Eye (tissue), 1 donor: ENCODE data around the gene FMN1.

Source experiments
- DNase-seq: peaks from one replicate; pipeline ENCODE4 v3.0.0-alpha.2; 2015

Gene FMN1

DNA sequence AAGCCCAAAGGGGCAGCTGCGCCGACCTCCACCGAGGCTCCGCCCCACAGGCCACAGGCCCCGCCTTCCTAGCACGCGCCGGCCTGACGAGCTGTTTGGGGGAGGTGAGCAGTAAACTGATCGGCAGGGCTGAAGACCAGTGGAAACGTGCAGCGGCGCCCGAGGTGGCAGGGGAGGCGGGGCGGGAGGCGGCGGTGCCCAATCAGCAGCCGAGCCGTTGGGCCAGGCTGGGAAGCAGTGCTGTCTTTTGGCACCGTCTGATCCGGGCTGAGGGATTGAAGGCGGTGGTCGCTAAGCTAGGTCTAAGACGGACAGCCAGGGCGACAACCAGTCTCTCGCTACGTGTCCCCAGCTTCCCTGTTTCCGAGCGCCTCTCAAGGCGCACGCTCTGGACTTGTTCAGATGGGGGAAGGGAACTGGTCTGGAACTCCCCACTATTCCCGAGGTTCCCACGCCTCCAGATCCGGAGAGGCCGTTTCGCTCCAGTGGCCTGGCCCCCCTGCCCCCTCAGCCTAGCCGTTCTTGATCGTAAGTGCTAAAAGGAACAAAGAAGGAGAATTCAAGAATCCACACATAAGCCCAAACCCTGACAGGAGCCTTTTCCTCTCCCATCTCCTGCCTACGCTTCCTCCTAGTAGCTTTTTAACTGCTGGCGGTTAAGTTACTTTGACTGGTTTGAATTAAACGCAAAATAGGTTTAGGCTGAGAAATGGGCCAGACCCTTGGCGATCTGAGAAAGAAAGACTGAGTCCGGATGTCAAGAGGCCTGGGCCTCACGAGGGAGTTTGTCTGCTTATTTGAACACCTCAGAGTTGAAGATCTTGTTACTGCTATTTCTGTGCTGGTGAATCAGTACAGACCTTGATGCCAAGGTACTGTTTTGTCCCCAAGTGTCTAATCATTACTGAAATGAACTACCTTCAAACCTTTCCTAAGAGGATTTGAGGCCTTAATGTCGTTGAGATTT is at the start of gene FMN1:
TSS of gene FMN1 (minus strand) at position 11 of the 967 bp plus-strand sequence. CDS start 39,800 bp downstream, outside the sequence.
- peak; percentile 97 for DNase-seq

- no peak for DNase-seq
Measured at GRCh38 chr15:33243869-33244268, 49.4 kb upstream of the FMN1 start.

DNA sequence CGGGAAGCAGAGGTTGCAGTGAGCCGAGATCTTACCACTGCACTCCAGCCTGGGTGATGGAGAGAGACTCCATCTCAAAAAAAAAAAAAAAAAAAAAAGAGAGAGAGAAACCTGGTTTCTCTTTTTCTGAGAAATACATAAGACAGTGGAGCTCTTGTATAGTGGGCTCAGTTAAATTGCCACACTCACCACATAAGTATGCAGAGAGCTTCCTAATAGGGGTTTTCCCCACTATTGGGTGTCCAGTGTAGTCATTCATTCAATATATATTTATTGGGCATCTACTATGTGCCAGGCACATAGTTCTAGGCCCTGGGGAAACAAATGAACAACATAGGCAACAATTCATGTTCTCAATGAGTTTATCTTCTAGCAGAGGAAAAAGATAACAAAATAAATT is 48.9 kb upstream of the FMN1 start:
- DNase-seq, result no peak

DNA sequence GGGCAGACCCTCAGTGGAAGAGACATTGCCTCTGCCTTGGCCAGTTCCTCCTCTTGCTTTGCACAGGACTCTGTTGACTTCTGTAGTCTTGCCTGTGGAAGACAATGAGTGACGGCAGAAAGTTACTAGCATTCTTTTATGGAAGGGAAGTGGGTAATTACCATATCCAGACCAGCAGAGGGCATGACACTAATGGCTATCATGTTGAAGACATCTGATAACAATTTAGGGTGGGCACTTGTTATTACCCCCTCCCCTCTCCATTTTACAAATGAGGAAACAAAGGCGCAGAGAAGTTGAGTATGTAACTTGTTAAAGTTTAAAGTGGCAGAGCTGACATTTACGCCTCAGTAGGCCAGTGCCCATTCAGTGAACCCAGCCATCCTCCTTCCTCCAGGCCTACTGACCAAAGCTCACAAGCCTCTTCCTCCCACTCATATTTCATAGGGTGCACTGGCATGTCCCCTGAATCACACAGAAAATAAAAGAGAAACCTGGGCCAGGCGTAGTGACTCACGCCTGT is 48.2 kb upstream of the FMN1 start:
- DNase-seq, result peak; percentile 35

GRCh38 chr15:33242165-33242564 is 47.7 kb upstream of the FMN1 start:
- peak; percentile 39 for DNase-seq

GRCh38 chr15:33236841-33237509 is 42.5 kb upstream of the FMN1 start:
- DNase-seq, result no peak

GRCh38 chr15:33234020-33234461 is 39.5 kb upstream of the FMN1 start:
- peak; percentile 76 for DNase-seq

GRCh38 chr15:33226559-33227181 is 32.2 kb upstream of the FMN1 start:
- peak; percentile 35 for DNase-seq

GRCh38 chr15:33218071-33218491 is 23.6 kb upstream of the FMN1 start:
- no peak for DNase-seq

- DNase-seq, result peak; percentile 23
Measured at GRCh38 chr15:33215941-33216872, 21.7 kb upstream of the FMN1 start.

GRCh38 chr15:33211176-33211808 is 16.8 kb upstream of the FMN1 start:
- DNase-seq, result peak; percentile 57

DNA sequence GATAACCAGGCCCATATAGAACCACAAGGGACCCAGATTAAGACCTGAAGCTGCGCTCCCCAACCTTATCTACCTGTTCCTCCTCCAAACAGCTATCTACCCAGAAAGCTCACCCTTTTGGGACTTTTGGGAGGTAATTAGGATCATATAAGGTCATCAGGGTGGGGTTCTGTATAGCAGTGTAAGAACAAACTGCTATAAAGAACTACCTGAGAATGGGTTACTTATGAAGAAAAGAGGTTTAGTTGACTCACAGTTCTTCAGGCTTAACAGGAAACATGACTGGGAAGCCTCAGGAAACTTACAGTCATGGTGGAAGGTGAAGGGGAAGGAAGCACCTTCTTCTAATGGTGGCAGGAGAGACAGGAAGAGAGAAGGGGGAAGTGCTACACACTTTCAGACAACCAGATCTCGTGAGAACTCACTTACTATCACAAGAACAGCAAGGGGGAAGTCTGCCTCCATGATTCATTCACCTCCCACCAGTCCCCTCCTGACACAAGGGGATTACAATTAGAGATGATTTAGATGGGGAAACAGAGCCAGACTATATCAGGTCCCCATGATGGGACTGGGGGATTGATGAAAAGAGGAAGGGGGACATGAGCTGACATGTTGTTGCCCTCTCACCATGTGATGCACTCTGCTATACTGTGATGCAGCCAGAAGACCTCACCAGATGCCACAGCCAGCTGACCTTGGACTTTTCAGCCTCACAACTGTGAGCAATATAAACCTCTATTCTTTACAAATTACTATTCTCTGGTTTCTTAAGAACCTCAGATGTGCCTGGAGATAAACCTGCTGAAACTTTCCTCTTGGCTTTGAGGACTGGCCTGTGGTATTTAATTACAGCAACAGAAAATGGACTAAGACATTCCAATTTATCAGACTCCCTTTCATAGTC is 15.3 kb upstream of the FMN1 start:
- DNase-seq, result no peak

GRCh38 chr15:33207646-33208045 is 13.1 kb upstream of the FMN1 start:
- DNase-seq, result no peak

DNA sequence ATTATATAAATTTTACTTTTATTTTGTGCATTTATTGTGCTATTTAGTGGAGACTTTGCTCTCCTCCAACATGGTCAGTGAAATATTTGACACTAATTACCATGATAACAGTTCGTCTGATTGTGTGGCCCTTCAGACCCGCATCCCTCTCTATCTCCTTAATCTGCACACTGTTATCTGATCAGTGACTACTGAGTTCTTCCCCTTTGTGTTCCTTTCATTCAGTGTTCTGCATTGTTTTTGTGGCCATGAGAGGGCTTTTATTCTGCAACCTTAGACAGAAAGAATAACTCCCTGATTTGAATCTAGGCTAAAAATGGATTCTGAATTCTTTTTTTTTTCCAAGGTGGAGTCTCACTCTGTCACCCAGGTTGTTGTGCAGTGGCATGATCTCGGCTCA is 11.9 kb upstream of the FMN1 start:
- DNase-seq, result no peak

DNA sequence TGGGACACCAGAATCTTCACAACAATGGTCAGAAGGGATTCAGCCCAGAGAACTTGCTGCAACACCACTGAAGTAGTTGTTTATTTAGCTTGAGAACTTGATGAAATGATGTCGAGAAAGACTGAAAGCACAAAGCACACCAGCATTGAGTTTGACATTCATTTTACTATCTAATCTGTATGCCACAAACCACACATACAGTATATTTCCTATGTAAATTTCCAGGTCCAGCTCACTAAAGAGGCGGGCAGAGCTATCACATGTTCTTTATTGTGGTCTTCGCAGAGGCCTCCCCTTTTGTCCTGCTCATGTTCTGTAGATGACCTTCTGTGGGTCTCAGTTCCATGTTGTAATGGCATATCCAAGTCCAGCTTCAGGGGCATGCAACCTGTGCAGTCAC is 10.4 kb upstream of the FMN1 start:
- no peak for DNase-seq

- DNase-seq, result no peak
Measured at GRCh38 chr15:33204087-33204486, 9.6 kb upstream of the FMN1 start.

GRCh38 chr15:33201491-33202231 is 7.1 kb upstream of the FMN1 start:
- DNase-seq, result peak; percentile 61

GRCh38 chr15:33200903-33201302 is 6.4 kb upstream of the FMN1 start:
- DNase-seq, result peak; percentile 55

DNA sequence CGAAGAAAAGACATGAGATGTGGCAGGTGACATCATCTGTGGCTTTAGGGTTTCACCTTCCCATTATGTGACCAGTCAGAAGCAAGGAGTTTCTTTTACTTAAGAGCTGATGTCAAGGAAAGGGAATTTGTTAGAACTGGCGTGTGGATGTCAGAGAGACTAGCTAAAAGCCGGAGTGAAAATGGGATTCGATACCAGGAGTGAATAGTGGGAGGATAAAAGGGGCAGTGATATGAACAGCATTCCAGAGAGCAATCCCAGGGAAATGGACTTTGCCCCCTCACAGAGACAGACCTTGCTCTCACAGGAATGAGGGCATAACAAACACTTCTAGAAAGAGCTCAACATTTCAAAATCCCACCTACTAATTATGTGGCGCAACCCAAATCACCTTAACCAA is 5.9 kb upstream of the FMN1 start:
- DNase-seq, result no peak

- no peak for DNase-seq
Measured at GRCh38 chr15:33198541-33198940, 4.0 kb upstream of the FMN1 start.
